NB4 (cell line): Measurements from ENCODE around the gene GPR83.

Experiments
- DNase-seq: peaks from one replicate; pipeline ENCODE4 v3.0.0; 2010; ENCODE audit warnings: low read depth
- H3K4me3 ChIP-seq: one replicate; pipeline ENCODE4 v1.5.1; 2011; ENCODE audit warnings: mild to moderate bottlenecking, low read depth, low read length, moderate library complexity
- MYC ChIP-seq: IDR thresholded peaks from 2 replicates; pipeline ENCODE4 v1.6.1; 2011; ENCODE audit warnings: low read depth, low read length
- POLR2A ChIP-seq: IDR thresholded peaks from 2 replicates; pipeline ENCODE4 v1.6.1; 2011; ENCODE audit warnings: mild to moderate bottlenecking; ENCODE audit not compliant: insufficient read length; ENCODE audit errors: extremely low read depth
- TF ChIP-seq, protein P1 (sequence below): IDR thresholded peaks from 2 replicates; pipeline ENCODE4 v1.6.1; 2011; ENCODE audit warnings: low read depth, low read length
- TF ChIP-seq, protein P2 (sequence below): IDR thresholded peaks from one replicate; pipeline ENCODE4 v1.5.1; 2012; ENCODE audit warnings: low read depth, low read length

GPR83 gene

DNA sequence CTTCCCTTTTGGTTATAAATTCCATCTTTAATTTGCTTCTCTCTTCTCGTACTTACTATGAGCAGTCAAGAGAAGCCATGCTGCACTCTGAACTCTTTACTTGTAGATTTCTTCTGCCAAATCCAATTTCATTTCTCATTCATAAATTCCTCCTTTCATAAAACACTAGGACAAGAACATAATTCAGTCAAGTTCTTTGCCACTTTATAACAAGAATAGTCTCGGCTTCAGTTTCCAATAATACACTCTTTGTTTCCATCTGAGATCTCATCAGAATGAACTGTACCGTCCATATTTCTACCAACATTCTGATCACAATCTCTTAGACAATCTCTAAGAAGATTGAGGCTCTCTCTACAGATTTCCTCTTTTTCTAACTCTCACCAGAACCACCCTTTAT lies 71.7 kb downstream of the GPR83 start:
- no peak for DNase-seq
- H3K4me3 ChIP-seq, result no peak overlapping the region
- no peak for TF ChIP-seq POLR2A
- TF ChIP-seq, protein P1, sequence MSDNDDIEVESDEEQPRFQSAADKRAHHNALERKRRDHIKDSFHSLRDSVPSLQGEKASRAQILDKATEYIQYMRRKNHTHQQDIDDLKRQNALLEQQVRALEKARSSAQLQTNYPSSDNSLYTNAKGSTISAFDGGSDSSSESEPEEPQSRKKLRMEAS, result no peak
- TF ChIP-seq, protein P2, sequence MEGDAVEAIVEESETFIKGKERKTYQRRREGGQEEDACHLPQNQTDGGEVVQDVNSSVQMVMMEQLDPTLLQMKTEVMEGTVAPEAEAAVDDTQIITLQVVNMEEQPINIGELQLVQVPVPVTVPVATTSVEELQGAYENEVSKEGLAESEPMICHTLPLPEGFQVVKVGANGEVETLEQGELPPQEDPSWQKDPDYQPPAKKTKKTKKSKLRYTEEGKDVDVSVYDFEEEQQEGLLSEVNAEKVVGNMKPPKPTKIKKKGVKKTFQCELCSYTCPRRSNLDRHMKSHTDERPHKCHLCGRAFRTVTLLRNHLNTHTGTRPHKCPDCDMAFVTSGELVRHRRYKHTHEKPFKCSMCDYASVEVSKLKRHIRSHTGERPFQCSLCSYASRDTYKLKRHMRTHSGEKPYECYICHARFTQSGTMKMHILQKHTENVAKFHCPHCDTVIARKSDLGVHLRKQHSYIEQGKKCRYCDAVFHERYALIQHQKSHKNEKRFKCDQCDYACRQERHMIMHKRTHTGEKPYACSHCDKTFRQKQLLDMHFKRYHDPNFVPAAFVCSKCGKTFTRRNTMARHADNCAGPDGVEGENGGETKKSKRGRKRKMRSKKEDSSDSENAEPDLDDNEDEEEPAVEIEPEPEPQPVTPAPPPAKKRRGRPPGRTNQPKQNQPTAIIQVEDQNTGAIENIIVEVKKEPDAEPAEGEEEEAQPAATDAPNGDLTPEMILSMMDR, result no peak
- no peak for TF ChIP-seq MYC

DNA sequence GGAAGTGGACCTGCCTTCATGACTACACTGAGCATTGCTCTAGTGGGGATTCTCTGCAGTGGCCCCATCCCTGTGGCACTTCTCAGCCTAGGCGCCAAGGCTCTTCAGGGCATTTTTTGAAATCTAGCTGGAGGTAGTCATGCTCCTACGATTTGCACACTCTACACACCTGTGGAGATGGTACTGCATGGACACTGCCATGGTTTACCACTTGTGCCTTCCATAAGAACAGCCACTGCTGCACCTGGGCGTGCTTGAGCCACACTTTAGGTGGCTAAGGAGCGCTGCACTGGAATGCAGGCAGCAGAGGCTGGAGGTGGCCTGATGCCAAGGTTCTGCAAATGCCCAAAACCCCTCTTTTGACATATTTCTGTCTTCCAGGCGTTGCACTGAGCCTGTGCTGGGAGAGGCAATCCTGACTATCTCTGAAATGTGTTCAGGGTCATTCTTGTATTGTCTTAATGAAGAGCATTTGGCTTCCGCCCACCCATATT lies 72.6 kb downstream of the GPR83 start:
- no peak for DNase-seq
- no peak for TF ChIP-seq MYC
- TF ChIP-seq, protein P2, result no peak
- TF ChIP-seq, protein P1, result no peak
- TF ChIP-seq POLR2A, result no peak
- no peak overlapping the region for H3K4me3 ChIP-seq
